ENCODE data around the gene ATP10A.

GRCh38 chr15:25900431-25900830 lies 37.3 kb upstream of the ATP10A start:
- TF ChIP-seq CTCF (conservative IDR thresholded peaks at IDR 0.05; ENCODE audit: low read length): no peak
- TF ChIP-seq EZH2phosphoT487 (IDR thresholded peaks at IDR 0.05; ENCODE audit: borderline replicate concordance, low read depth, low read length): no peak
